GM10847 (cell line): ENCODE data around the gene CROCC2.

Experiments
- POLR2A ChIP-seq: IDR thresholded peaks from 2 replicates; pipeline ENCODE4 v1.6.1; 2011; ENCODE audit not compliant: insufficient read length; ENCODE audit errors: extremely low read depth

The CROCC2 gene

GRCh38 chr2:240894006-240894405 is 12.1 kb upstream of the CROCC2 start:
- no peak for TF ChIP-seq POLR2A

GRCh38 chr2:240894836-240895558 is 11.1 kb upstream of the CROCC2 start:
- no peak for TF ChIP-seq POLR2A

GRCh38 chr2:240895656-240896388 is 10.3 kb upstream of the CROCC2 start, which contains the start of gene MAB21L4:
Gene MAB21L4, minus strand, starts transcription at chr2:240896156. Its CDS starts 159 bp downstream, at chr2:240895997.
- no peak for TF ChIP-seq POLR2A

- no peak for TF ChIP-seq POLR2A
Measured at GRCh38 chr2:240896394-240896793, 9.7 kb upstream of the CROCC2 start.

GRCh38 chr2:240896871-240897692 is 9.1 kb upstream of the CROCC2 start:
- TF ChIP-seq POLR2A: no peak

GRCh38 chr2:240898108-240898730 is 7.9 kb upstream of the CROCC2 start:
- no peak for TF ChIP-seq POLR2A

GRCh38 chr2:240898731-240899467 is 7.2 kb upstream of the CROCC2 start:
- TF ChIP-seq POLR2A: no peak

- no peak for TF ChIP-seq POLR2A
Measured at GRCh38 chr2:240899468-240899865, 6.7 kb upstream of the CROCC2 start.

GRCh38 chr2:240900141-240900860 is 5.8 kb upstream of the CROCC2 start:
- TF ChIP-seq POLR2A: no peak

- TF ChIP-seq POLR2A: no peak
Measured at GRCh38 chr2:240901986-240902614, 4.0 kb upstream of the CROCC2 start.

- no peak for TF ChIP-seq POLR2A
Measured at GRCh38 chr2:240902615-240903041, 3.5 kb upstream of the CROCC2 start.

GRCh38 chr2:240903191-240904060 is 2.7 kb upstream of the CROCC2 start:
- no peak for TF ChIP-seq POLR2A
